HFF-Myc (cell line): ENCODE data around the gene WNK2.

Experiments
- DNase-seq: peaks from one replicate; pipeline ENCODE4 v3.0.0-alpha.2; 2011; ENCODE audit warnings: low read depth; ENCODE audit errors: extremely low read depth
- H3K4me3 ChIP-seq: replicated peaks from 2 replicates; pipeline ENCODE4 v1.5.1; 2011; ENCODE audit warnings: low read depth, mild to moderate bottlenecking, control low read depth, low read length
- CTCF ChIP-seq: IDR thresholded peaks from 2 replicates; pipeline ENCODE4 v1.5.1; 2012; ENCODE audit warnings: mild to moderate bottlenecking, low read depth, low read length, control low read depth; ENCODE audit errors: missing control alignments

WNK2 gene

DNA sequence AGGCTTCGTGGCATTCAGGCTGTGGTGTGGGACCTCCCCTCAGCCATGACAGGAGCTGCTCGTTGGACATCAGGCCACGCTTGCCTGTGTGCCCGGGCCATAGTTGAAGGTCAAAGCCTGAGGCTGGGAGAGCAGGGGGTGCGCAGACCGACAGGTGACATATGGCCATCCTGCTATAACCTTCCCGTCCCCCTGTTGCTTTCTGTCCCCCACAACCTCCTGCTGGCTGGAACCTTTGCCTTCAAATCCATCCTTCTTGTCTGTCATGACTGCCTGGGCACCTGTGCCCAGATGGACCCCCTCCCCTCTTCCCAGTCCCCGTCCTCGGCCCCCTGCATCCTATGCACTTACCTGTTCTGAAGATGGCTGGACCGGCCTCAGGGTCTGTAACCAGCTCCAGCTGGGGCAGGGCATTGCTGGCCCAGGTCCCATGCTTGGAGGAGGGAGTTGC lies 83.2 kb downstream of the WNK2 start:
- TF ChIP-seq CTCF: no peak
- no peak for DNase-seq
- H3K4me3 ChIP-seq: no peak overlapping the region

- no peak overlapping the region for H3K4me3 ChIP-seq
- no peak for DNase-seq
- TF ChIP-seq CTCF: no peak
Observed at GRCh38 chr9:93267681-93268505, 84.0 kb downstream of the WNK2 start.

DNA sequence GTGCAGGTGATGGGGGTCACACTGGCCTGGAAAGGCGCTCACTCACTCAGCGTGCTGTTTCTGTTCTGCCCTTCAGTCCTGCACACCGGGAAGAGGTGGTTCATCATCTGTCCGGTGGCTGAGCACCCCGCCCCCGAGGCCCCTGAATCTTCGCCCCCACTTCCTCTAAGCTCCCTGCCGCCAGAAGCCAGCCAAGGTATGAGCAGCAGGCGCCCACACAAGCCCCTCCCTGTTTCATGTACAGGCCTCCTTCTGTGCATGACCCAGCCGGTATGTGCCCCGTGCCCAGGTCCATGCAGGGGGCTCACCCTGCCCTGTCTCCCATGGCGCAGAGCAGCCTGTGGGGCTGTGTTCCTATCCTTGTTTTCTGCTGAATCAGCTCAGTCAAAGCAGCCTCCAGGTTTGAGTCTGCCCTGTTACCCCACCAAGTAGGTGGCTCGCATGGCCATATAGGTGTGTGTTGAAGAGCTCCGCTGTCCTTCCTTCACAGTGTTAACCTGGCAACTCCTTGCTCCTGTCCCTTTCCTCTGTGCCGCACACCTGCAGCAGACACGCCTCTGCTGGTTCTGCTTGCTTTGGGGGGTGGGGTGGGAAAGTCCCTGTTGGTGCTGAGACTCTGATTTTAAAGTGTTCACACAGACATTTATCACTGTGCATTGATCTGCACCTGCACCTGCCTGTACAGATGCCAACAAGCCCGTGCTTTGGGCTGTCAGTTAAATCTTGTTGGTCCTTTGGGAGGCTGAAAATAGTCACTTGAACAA lies 84.8 kb downstream of the WNK2 start:
- H3K4me3 ChIP-seq: no peak overlapping the region
- no peak for DNase-seq
- TF ChIP-seq CTCF: no peak

GRCh38 chr9:93270976-93271375 lies 87.0 kb downstream of the WNK2 start:
- no peak for DNase-seq
- H3K4me3 ChIP-seq: no peak overlapping the region
- TF ChIP-seq CTCF: no peak

DNA sequence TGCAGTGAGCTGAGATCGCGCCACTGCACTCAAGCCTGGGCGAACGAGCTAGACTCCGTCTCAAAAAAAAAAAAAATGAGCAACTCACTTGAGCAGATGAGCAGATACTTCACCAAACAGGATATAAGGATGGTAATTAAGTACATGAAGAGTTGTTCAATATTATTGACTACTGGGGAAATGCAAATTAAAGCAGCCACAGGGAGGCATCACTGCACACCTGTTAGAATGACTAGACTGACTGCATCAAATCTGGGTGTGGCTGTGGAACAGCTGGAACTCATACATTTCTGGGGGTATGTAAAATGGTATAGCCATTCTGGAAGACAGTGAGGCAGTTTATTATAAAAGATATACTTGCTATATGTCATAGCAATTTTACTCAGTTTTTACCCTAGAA lies 93.0 kb downstream of the WNK2 start:
- no peak for TF ChIP-seq CTCF
- DNase-seq: no peak
- H3K4me3 ChIP-seq: no peak overlapping the region

- no peak overlapping the region for H3K4me3 ChIP-seq
- no peak for TF ChIP-seq CTCF
- no peak for DNase-seq
Observed at GRCh38 chr9:93278144-93278543, 94.2 kb downstream of the WNK2 start.
